Naive thymus-derived CD4-positive, alpha-beta T cell (primary cell): Measurements from ENCODE around the gene PKD2. TPM values are rescaled to one million over a fixed set of nuclear protein-coding genes. Genes with fewer than 3 reads are reported as not detected.
A peak's percentile ranks its signal among the peaks of the same experiment; 100 is the strongest.

Source experiments
- ATAC-seq: fragments of 150-1000 bp; cut with Tn5 transposase; 2 replicates; pipeline ENCODE4 v1.10.0; 2021; ENCODE audit warnings: mild to moderate bottlenecking, moderate library complexity
- CTCF ChIA-PET: fragments of 350-600 bp; sonication (Branson Sonifier 250); formaldehyde crosslinking; loops from one replicate; lab custom pipeline; 2021; ENCODE audit warnings: antibody characterized with exemption; lab: Charles Lee
- POLR2A ChIA-PET: fragments of 350-600 bp; sonication (Branson Sonifier 250); formaldehyde crosslinking; loops from one replicate; lab custom pipeline; 2021; ENCODE audit warnings: antibody characterized with exemption, inconsistent platforms; lab: Charles Lee
- DNase-seq, 9 donors: peaks; one replicate each; pipeline versions ENCODE4 v3.0.0 to v3.0.0-alpha.2; 2020 to 2022; ENCODE audit warnings: mixed read lengths in 1 of 9
- H3K27ac ChIP-seq: one replicate; pipeline ENCODE4 v1.7.0; 2013; ENCODE audit warnings: mild to moderate bottlenecking, low read depth, low read length, moderate library complexity
- H3K27me3 ChIP-seq, 2 donors: one replicate each; pipeline ENCODE4 v1.7.0; 2013; ENCODE audit warnings: low read length in 2 of 2, mild to moderate bottlenecking in 2 of 2, moderate library complexity in 2 of 2; ENCODE audit not compliant: control insufficient read depth in 2 of 2, insufficient read depth in 2 of 2
- H3K36me3 ChIP-seq, 3 experiments: 1 replicate in 2 of 3; 2 replicates in 1 of 3; pipeline ENCODE4 v1.7.0; 2013; ENCODE audit warnings: low read length in 3 of 3, mild to moderate bottlenecking in 3 of 3, moderate library complexity in 1 of 3; ENCODE audit not compliant: insufficient read depth in 3 of 3, control insufficient read depth in 2 of 3
- H3K4me1 ChIP-seq, 2 donors: one replicate each; pipeline ENCODE4 v1.7.0; 2013; ENCODE audit warnings: low read length in 2 of 2, mild to moderate bottlenecking in 2 of 2, moderate library complexity in 1 of 2; ENCODE audit not compliant: control insufficient read depth in 2 of 2, insufficient read depth in 2 of 2
- H3K4me3 ChIP-seq: 2 replicates; pipeline ENCODE4 v1.7.0; 2013; ENCODE audit warnings: mild to moderate bottlenecking, low read length
- H3K9me3 ChIP-seq, 3 experiments: 1 replicate in 2 of 3; 2 replicates in 1 of 3; pipeline ENCODE4 v1.7.0; 2013; ENCODE audit warnings: low read length in 3 of 3; ENCODE audit not compliant: control insufficient read depth in 2 of 3
- H3K27ac Mint-ChIP-seq, 9 donors: one replicate each; pipeline ENCODE4 v1.8.0; 2020 to 2022; ENCODE audit warnings: mixed read lengths in 9 of 9, mild to moderate bottlenecking in 8 of 9, moderate library complexity in 5 of 9, inconsistent platforms in 2 of 9
- H3K27me3 Mint-ChIP-seq, 5 donors: one replicate each; pipeline ENCODE4 v1.8.0; 2021 to 2022; ENCODE audit warnings: mixed read lengths in 5 of 5, mild to moderate bottlenecking in 1 of 5
- H3K36me3 Mint-ChIP-seq, 5 donors: one replicate each; pipeline ENCODE4 v1.8.0; 2020 to 2022; ENCODE audit warnings: mixed read lengths in 5 of 5, mild to moderate bottlenecking in 3 of 5, inconsistent platforms in 1 of 5
- H3K4me1 Mint-ChIP-seq, 7 donors: one replicate each; pipeline ENCODE4 v1.8.0; 2020 to 2022; ENCODE audit warnings: mixed read lengths in 7 of 7, mild to moderate bottlenecking in 3 of 7, inconsistent platforms in 1 of 7
- H3K4me3 Mint-ChIP-seq, 10 donors: one replicate each; pipeline ENCODE4 v1.8.0; 2020 to 2022; ENCODE audit warnings: mild to moderate bottlenecking in 10 of 10, mixed read lengths in 10 of 10, moderate library complexity in 6 of 10, inconsistent platforms in 2 of 10
- H3K9me3 Mint-ChIP-seq, 11 donors: one replicate each; pipeline ENCODE4 v1.8.0; 2020 to 2022; ENCODE audit warnings: mixed read lengths in 11 of 11, mild to moderate bottlenecking in 4 of 11, inconsistent platforms in 1 of 11, moderate library complexity in 1 of 11
- intact Hi-C, 2 donors: fragments of 100-400 bp; cut with micrococcal nuclease; formaldehyde crosslinking; loops; one replicate each; pipeline ENCODE4 v1.15.1; 2023
- polyA plus RNA-seq, 2 donors: library from polyadenylated mRNA; unstranded; fragments of 300-500 nt; fragmentation: Illumina TruSeq; gene quantifications; one replicate each; pipeline ENCODE4 v1.2.3, GENCODE V29; 2021
- total RNA-seq, 6 experiments: library from RNA in 5 of 6; stranded (reverse) in 5 of 6; gene quantifications; 1 replicate in 5 of 6; 2 replicates in 1 of 6; pipeline ENCODE4 v1.2.3 and lab custom pipeline; 2021 to 2026

PKD2 gene
- total and polyA plus RNA-seq, 7 experiments from 2014 or later: 2.7 to 16.1 (median 6.8) TPM

DNA sequence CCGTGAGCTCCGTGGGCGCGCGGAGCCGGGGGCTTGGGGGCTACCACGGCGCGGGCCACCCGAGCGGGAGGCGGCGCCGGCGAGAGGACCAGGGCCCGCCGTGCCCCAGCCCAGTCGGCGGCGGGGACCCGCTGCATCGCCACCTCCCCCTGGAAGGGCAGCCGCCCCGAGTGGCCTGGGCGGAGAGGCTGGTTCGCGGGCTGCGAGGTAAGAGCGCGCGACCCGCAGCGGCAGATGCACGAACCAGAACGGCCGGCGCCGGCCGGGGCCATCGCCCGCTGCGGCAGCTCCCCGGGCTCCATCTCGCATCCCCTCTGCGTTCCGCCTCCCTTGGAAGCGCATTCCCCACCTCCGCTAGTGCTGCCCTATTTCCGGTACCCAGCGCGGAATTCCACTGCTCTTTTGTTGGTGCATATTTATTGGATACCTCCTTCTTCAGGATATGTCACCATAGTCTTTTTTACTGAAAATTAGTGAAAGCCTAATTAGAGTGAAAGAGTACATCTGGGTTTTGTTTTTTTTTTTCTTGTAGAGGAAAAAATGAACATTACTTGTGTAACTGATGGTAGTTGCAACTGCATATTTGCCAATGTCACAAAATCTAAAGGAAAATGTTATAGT, 797 bp downstream of the PKD2 start:
- POLR2A ChIA-PET: no interaction called here
- peak overlapping the region; percentile 56 for H3K27ac ChIP-seq
- Mint-ChIP-seq H3K27me3 (peaks cover 0 to 28% (median 3%) of the 10 kb centered on the region in 5 donors), H3K4me1 (peaks cover 23 to 49% (median 44%) of the 10 kb centered on the region in 7 donors), H3K4me3 (peak overlapping the region; percentile 81 to 98 (median 94)), H3K9me3 (peaks cover 0 to 1% (median 0%) of the 10 kb centered on the region in 11 donors), H3K27ac (peak overlapping the region in 7 of 9 donors; percentile 9 to 80 (median 69)), H3K36me3 (peaks cover 0 to 5% (median 0%) of the 10 kb centered on the region in 5 donors)
- peak in 4 of 9 donors; percentile 3 to 17 (median 6) for DNase-seq
- peaks cover 6 to 7% of the 10 kb centered on the region in 2 donors for H3K4me1 ChIP-seq
- no peaks in the 10 kb centered on the region for H3K36me3 ChIP-seq
- CTCF ChIA-PET: no interaction called here
- H3K27me3 ChIP-seq: no peaks in the 10 kb centered on the region
- peak; percentile 20 for ATAC-seq
- intact Hi-C loops: loop anchor here (5.0 to 10.0 kb wide), 4 partner anchors 369 to 584 kb away; partner anchors contain the start of genes HERC3 (in 1 of the 2), HERC6 (in 1 of the 2) and PYURF (in 1 of the 2)
- H3K9me3 ChIP-seq: no peaks in the 10 kb centered on the region
- peak overlapping the region; percentile 61 for H3K4me3 ChIP-seq

DNA sequence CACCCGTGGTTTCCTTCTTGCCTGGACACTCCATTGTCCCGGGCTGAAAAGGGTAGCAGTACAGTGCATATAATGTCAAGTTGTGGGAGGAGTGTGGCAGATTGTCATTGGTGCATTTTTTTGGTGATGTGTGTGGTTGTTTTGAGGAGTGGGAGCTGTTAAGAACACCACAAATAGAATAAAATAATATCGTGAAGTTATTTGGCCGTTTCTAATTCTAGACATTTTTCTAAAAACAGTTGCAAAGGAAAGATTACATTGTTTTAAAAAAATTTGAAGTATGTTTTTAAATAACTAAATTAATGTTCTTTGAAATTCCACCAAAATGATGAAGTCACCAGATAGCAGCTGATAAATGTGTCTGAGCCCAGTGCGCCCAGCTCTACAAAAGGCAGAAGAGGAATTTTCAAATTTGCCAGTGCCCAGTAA, 1.3 kb downstream of the PKD2 start:
- peaks cover 24 to 55% (median 47%) of the 10 kb centered on the region in 7 donors for H3K4me1 Mint-ChIP-seq
- peaks cover 0 to 5% (median 0%) of the 10 kb centered on the region in 5 donors for H3K36me3 Mint-ChIP-seq
- ATAC-seq (no peak), DNase-seq (no peak)
- Histone ChIP-seq H3K4me3 (peak overlapping the region; percentile 61), H3K36me3 (no peaks in the 10 kb centered on the region), H3K4me1 (peaks cover 6 to 7% of the 10 kb centered on the region in 2 donors), H3K27ac (no peak overlapping the region), H3K27me3 (no peaks in the 10 kb centered on the region), H3K9me3 (no peaks in the 10 kb centered on the region)
- peak overlapping the region; percentile 81 to 98 (median 94) for H3K4me3 Mint-ChIP-seq
- peaks cover 0 to 28% (median 3%) of the 10 kb centered on the region in 5 donors for H3K27me3 Mint-ChIP-seq
- intact Hi-C loops: loop anchor here (5.0 to 10.0 kb wide), 4 partner anchors 369 to 584 kb away; partner anchors contain the start of genes HERC3 (in 1 of the 2), HERC6 (in 1 of the 2) and PYURF (in 1 of the 2)
- peaks cover 0 to 1% (median 0%) of the 10 kb centered on the region in 11 donors for H3K9me3 Mint-ChIP-seq
- CTCF ChIA-PET: no interaction called here
- POLR2A ChIA-PET: no interaction called here
- peak overlapping the region in 6 of 9 donors; percentile 9 to 80 (median 72) for H3K27ac Mint-ChIP-seq

DNA sequence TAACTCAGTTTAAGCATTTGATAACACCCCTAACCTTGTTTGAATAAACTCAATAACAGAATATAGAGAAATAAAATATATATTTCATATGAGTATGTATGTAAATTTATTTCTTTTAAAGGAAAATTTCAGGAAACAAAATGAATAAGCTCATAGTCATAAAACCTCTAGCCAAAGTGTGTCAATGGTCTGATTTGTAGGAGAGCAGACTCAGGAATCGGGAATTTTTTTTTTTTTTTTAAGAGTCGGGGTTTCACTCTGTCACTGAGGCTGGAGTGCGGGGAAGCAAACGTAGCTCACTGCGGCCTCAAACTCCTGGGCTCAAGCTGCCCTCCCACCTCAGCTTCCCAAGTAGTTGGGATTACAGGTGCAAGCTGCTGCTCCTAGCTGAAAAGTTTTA, 2.4 kb downstream of the PKD2 start:
- ATAC-seq: no peak
- intact Hi-C loops: loop anchor here (5.0 to 10.0 kb wide), 4 partner anchors 367 to 582 kb away; partner anchors contain the start of genes HERC3 (in 1 of the 2), HERC6 (in 1 of the 2) and PYURF (in 1 of the 2)

DNA sequence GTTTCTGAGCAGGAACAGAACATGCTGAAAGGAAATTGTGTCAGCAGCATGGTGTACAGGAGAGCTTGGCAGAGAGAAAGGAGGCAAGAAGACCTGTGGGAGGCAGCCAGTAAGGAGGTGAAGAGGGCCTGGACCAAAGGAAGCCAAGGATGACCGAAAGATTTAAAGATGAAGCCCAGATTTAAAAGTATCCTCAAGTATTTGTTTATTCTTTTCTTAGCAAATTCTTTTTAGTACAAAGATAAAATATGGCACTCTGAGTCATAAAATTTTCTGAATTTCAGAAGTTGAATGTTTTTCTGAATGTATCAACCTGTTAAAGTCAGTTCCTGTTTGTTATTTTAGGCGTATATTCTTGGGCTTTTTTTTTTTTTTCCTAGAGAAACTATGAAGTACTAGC, 3.5 kb downstream of the PKD2 start:
- Histone ChIP-seq H3K27ac (no peak overlapping the region), H3K4me3 (no peak overlapping the region), H3K4me1 (peaks cover 6 to 7% of the 10 kb centered on the region in 2 donors), H3K27me3 (no peaks in the 10 kb centered on the region), H3K9me3 (no peaks in the 10 kb centered on the region), H3K36me3 (no peaks in the 10 kb centered on the region)
- ChIA-PET POLR2A (no interaction called here), CTCF (no interaction called here)
- H3K36me3 Mint-ChIP-seq: peaks cover 0 to 9% (median 0%) of the 10 kb centered on the region in 5 donors
- peak overlapping the region in 2 of 10 donors; percentile 0 to 6 for H3K4me3 Mint-ChIP-seq
- ATAC-seq (no peak), DNase-seq (no peak)
- H3K27ac Mint-ChIP-seq: no peak overlapping the region
- H3K9me3 Mint-ChIP-seq: peaks cover 0 to 1% (median 0%) of the 10 kb centered on the region in 11 donors
- intact Hi-C loops: no loop called here
- peaks cover 0 to 20% (median 3%) of the 10 kb centered on the region in 5 donors for H3K27me3 Mint-ChIP-seq
- H3K4me1 Mint-ChIP-seq: peaks cover 26 to 58% (median 47%) of the 10 kb centered on the region in 7 donors

More for the DNA sequence above, 2.4 kb downstream of the PKD2 start:
- H3K36me3 Mint-ChIP-seq: peaks cover 0 to 7% (median 0%) of the 10 kb centered on the region in 5 donors
- ChIA-PET POLR2A (no interaction called here), CTCF (no interaction called here)
- H3K4me1 Mint-ChIP-seq: peaks cover 26 to 58% (median 47%) of the 10 kb centered on the region in 7 donors
- H3K27ac ChIP-seq: no peak overlapping the region
- no peak for DNase-seq
- H3K27ac Mint-ChIP-seq: no peak overlapping the region
- peaks cover 0 to 26% (median 3%) of the 10 kb centered on the region in 5 donors for H3K27me3 Mint-ChIP-seq
- H3K27me3 ChIP-seq: no peaks in the 10 kb centered on the region
- H3K9me3 Mint-ChIP-seq: peaks cover 0 to 1% (median 0%) of the 10 kb centered on the region in 11 donors
- H3K4me1 ChIP-seq: peaks cover 6 to 7% of the 10 kb centered on the region in 2 donors
- no peaks in the 10 kb centered on the region for H3K36me3 ChIP-seq
- no peak overlapping the region for H3K4me3 Mint-ChIP-seq
- no peak overlapping the region for H3K4me3 ChIP-seq
- no peaks in the 10 kb centered on the region for H3K9me3 ChIP-seq

DNA sequence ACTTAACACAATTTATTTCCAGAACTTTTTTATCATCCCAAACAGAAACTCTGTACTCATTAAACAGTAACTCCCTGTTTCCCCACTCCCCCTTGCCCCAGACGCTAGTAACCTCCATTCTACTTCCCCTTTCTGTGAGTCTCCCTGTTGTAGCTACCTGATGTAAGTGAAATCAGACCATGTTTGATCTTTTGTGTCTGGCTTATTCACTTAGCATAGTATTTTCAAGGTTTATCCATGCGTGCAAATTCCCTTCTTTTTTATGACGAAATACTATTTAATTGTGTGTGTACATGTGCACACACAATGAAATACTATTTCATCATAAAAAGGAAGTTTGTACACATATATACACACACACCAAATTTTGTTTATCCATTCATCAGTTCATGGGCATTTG, 5.2 kb downstream of the PKD2 start:
- ATAC-seq (peak; percentile 50), DNase-seq (no peak)
- Histone ChIP-seq H3K36me3 (no peaks in the 10 kb centered on the region), H3K27ac (no peak overlapping the region), H3K27me3 (no peaks in the 10 kb centered on the region), H3K4me1 (peaks cover 6 to 7% of the 10 kb centered on the region in 2 donors), H3K4me3 (no peak overlapping the region), H3K9me3 (no peaks in the 10 kb centered on the region)
- Mint-ChIP-seq H3K4me1 (peaks cover 22 to 54% (median 38%) of the 10 kb centered on the region in 7 donors), H3K4me3 (peak overlapping the region in 1 of 10 donors; percentile 49), H3K27ac (no peak overlapping the region), H3K36me3 (peaks cover 0 to 12% (median 0%) of the 10 kb centered on the region in 5 donors), H3K27me3 (peaks cover 0 to 10% (median 0%) of the 10 kb centered on the region in 5 donors), H3K9me3 (peaks cover 0 to 1% (median 0%) of the 10 kb centered on the region in 11 donors)
- ChIA-PET POLR2A (no interaction called here), CTCF (no interaction called here)
- intact Hi-C loops: no loop called here

DNA sequence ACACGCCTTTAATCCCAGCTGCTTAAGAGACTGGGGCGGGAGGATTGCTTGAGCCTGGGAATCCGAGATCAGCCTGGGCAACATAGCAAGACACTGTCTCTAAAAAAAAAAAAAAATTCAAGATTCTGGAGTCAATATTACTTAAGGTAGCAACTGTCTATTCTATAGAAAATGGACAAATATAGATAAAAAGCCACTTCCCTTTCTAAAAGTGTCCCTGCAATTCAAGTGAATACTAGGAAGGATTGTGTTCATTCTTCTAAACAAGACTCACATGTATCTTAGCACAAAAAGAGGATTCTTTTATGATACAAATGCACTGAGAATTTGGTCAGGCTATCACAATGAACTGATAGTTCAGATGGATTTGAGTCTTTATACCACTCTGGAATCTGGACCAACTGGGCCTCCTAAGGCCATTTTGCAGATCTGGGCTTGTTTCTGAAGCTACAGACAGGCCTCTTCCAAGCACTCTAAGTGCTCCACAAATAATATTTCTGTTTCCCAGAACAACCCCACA, 7.0 kb downstream of the PKD2 start:
- intact Hi-C loops: no loop called here
- Mint-ChIP-seq H3K9me3 (no peaks in the 10 kb centered on the region), H3K27ac (no peak overlapping the region), H3K4me1 (peaks cover 15 to 48% (median 29%) of the 10 kb centered on the region in 7 donors), H3K36me3 (peaks cover 0 to 10% (median 4%) of the 10 kb centered on the region in 5 donors), H3K27me3 (peaks cover 0 to 4% (median 0%) of the 10 kb centered on the region in 5 donors), H3K4me3 (no peak overlapping the region)
- peaks cover 0 to under 1% of the 10 kb centered on the region in 2 donors for H3K4me1 ChIP-seq
- H3K27me3 ChIP-seq: no peaks in the 10 kb centered on the region
- ATAC-seq: no peak
- POLR2A ChIA-PET: no interaction called here
- no peaks in the 10 kb centered on the region for H3K36me3 ChIP-seq
- H3K9me3 ChIP-seq: no peaks in the 10 kb centered on the region
- CTCF ChIA-PET: no interaction called here
- H3K27ac ChIP-seq: no peak overlapping the region
- DNase-seq: no peak
- no peak overlapping the region for H3K4me3 ChIP-seq
